Heart left ventricle (tissue), 16 donors: ENCODE data around the gene TTLL9. TPM values are rescaled to one million over a fixed set of nuclear protein-coding genes. Genes with fewer than 3 reads are reported as not detected.

Source experiments
- ATAC-seq, 4 donors: fragments of 200-7000 bp; cut with Tn5 transposase; one replicate each; pipeline ENCODE4 v1.9.1; 2020 to 2022; ENCODE audit warnings: moderate library complexity in 4 of 4, mild to moderate bottlenecking in 3 of 4, moderate number of reproducible peaks in 1 of 4
- DNase-seq, 5 donors: peaks; one replicate each; pipeline ENCODE4 v3.0.0-alpha.2; 2020
- H3K27ac ChIP-seq, 12 donors: fragments of 200-600 bp; sonication (generic) in 4 of 12; one replicate each; pipeline versions ENCODE4 v1.5.0 to v1.8.0; 2016 to 2022; ENCODE audit warnings: mild to moderate bottlenecking in 2 of 12
- H3K27me3 ChIP-seq, 9 donors: fragments of 200-600 bp; sonication (generic) in 2 of 9; one replicate each; pipeline versions ENCODE4 v1.5.1 to v1.8.0; 2016 to 2022; ENCODE audit warnings: mild to moderate bottlenecking in 3 of 9
- H3K36me3 ChIP-seq, 9 donors: fragments of 200-600 bp; sonication (generic) in 2 of 9; one replicate each; pipeline versions ENCODE4 v1.5.0 to v1.8.0; 2018 to 2022; ENCODE audit warnings: mild to moderate bottlenecking in 2 of 9
- H3K4me1 ChIP-seq, 12 donors: fragments of 200-600 bp; sonication (generic) in 4 of 12; one replicate each; pipeline versions ENCODE4 v1.5.0 to v1.8.0; 2016 to 2022; ENCODE audit warnings: mild to moderate bottlenecking in 3 of 12
- H3K4me3 ChIP-seq, 12 donors: fragments of 200-600 bp; sonication (generic) in 4 of 12; one replicate each; pipeline versions ENCODE4 v1.5.0 to v1.8.0; 2017 to 2022; ENCODE audit warnings: mild to moderate bottlenecking in 9 of 12, moderate library complexity in 4 of 12
- H3K9me3 ChIP-seq, 12 donors: fragments of 200-600 bp; sonication (generic) in 4 of 12; one replicate each; pipeline versions ENCODE4 v1.5.0 to v1.8.0; 2016 to 2022; ENCODE audit warnings: mild to moderate bottlenecking in 1 of 12
- CTCF ChIP-seq, 12 donors: fragments of 200-600 bp; sonication (generic) in 4 of 12; IDR thresholded peaks; one replicate each; pipeline versions ENCODE4 v1.5.0 to v1.8.0; 2018 to 2022; ENCODE audit warnings: antibody characterized with exemption in 12 of 12, mild to moderate bottlenecking in 5 of 12
- POLR2A ChIP-seq, 2 donors: fragments of 450-650 bp; IDR thresholded peaks; one replicate each; pipeline ENCODE4 v1.6.1; 2017; ENCODE audit warnings: antibody characterized with exemption in 2 of 2, mild to moderate bottlenecking in 2 of 2, moderate library complexity in 2 of 2
- WGBS, 4 donors: extraction: QIAGEN DNeasy Blood & Tissue Kit in 2 of 4; methylation state at CpG; one replicate each; pipeline versions ENCODE4 v1.1.5 to v1.1.7; 2013 to 2018; 5-methylcytosine and 5-hydroxymethylcytosine counted together
- intact Hi-C, 10 donors: fragments of 100-400 bp; cut with DNase I; formaldehyde crosslinking; loops; one replicate each; pipeline versions ENCODE4 v1.11.1 to v1.14.2; 2022
- polyA plus RNA-seq, 2 donors: library from polyadenylated mRNA; stranded (reverse); fragments of 200-250 nt; gene quantifications; one replicate each; pipeline ENCODE4 v1.2.3, GENCODE V29; 2013
- total RNA-seq, 9 donors: library from RNA; depleted of rRNA in 2 of 9; stranded (reverse); fragments of >200 nt in 2 of 9; fragmentation: NEBNext Ultra II Directional in 3 of 9; extraction: Animal tissue kit (Norgen Biotek cat#: 25700) in 3 of 9; gene quantifications; one replicate each; pipeline versions ENCODE4 v1.1.0 to v1.2.4, GENCODE V29; 2016 to 2023
- donor health status: ischemic (EF 13 %, LVEDD 7.1; RV severe dilation, severe dysfunction).
- donor health status: healthy with polysubstance abuse.
- donor health status: DM: no; HTN: yes; CAD: no.
- donor health status: DM: no; HTN: no; CAD: no.
- donor health status: ischemic (EF 25% LVEDD 6.9; RV normal size, moderate dysfunction).
- donor health status: ischemic (EF 25% LVEDD 5.7; RV mildly dilated, moderate dysfunction).
- donor health status: healthy.
- donor health status: DM: yes; HTN: yes; CAD: no.
- donor health status: ischemic (EF 35%, LVEDD 5.7; RV mildly dilated, moderate dysfunction).
- donor health status: nonischemic (EF 11% LVEDD 7.7; RV severe dilation, severe dysfunction).
- donor health status: DM: yes; HTN: yes; CAD: no.
- donor health status: PGD.
- donor health status: ischemic (EF 29% LVEDD 5.4; RV normal size, mild dysfunction).
- donor health status: nonischemic (EF 23%, LVEDD 6.1; RV moderate dilation, normal function).

TTLL9 gene
- total and polyA plus RNA-seq, 11 donors: not detected

- H3K27ac ChIP-seq: no peak overlapping the region
- intact Hi-C loops: no loop called here
- TF ChIP-seq CTCF (IDR thresholded peaks at IDR 0.05) (no peak), POLR2A (IDR thresholded peaks at IDR 0.05) (no peak)
- DNase-seq (no peak), ATAC-seq (no peak)
- H3K4me3 ChIP-seq: no peak overlapping the region
- peaks cover 15 to 45% (median 24%) of the 10 kb centered on the region in 9 donors for H3K27me3 ChIP-seq
- no peaks in the 10 kb centered on the region for H3K9me3 ChIP-seq
- no peaks in the 10 kb centered on the region for H3K36me3 ChIP-seq
- H3K4me1 ChIP-seq: peaks cover 0 to 12% (median 0%) of the 10 kb centered on the region in 12 donors
- 66 to 73% (median 70%) methylated on average over 6 of the region's 6 CpGs for WGBS, 4 donors
Measured at GRCh38 chr20:31963889-31964288, 93.5 kb downstream of the TTLL9 start.

GRCh38 chr20:31966991-31967655 is 96.7 kb downstream of the TTLL9 start:
- H3K27me3 ChIP-seq: peaks cover 15 to 60% (median 23%) of the 10 kb centered on the region in 9 donors
- ATAC-seq (no peak), DNase-seq (no peak)
- H3K27ac ChIP-seq: no peak overlapping the region
- H3K36me3 ChIP-seq: no peaks in the 10 kb centered on the region
- no peaks in the 10 kb centered on the region for H3K9me3 ChIP-seq
- 2 to 12% (median 9%) methylated on average over 5 of the region's 5 CpGs for WGBS, 4 donors
- TF ChIP-seq POLR2A (IDR thresholded peaks at IDR 0.05) (no peak), CTCF (IDR thresholded peaks at IDR 0.05) (no peak)
- intact Hi-C loops: no loop called here
- no peak overlapping the region for H3K4me3 ChIP-seq
- H3K4me1 ChIP-seq: peaks cover 0 to 12% (median 0%) of the 10 kb centered on the region in 12 donors

GRCh38 chr20:31967830-31968249 is 97.4 kb downstream of the TTLL9 start, which contains the start of gene XKR7:
XKR7 (plus strand) TSS chr20:31968151; CDS start chr20:31968176, 25 bp downstream.
- H3K4me1 ChIP-seq: peaks cover 0 to 12% (median 0%) of the 10 kb centered on the region in 12 donors
- no peaks in the 10 kb centered on the region for H3K9me3 ChIP-seq
- H3K4me3 ChIP-seq: peak within 1 kb of the TSS in 4 of 12 donors; percentile 7 to 49 (median 24)
- ATAC-seq: no peak
- H3K36me3 ChIP-seq: no peaks in the 10 kb centered on the region
- H3K27me3 ChIP-seq: peaks cover 15 to 54% (median 23%) of the 10 kb centered on the region in 9 donors
- no peak within 1 kb of the TSS for H3K27ac ChIP-seq
- peak in 1 of 5 donors; percentile 24 for DNase-seq
- intact Hi-C loops: no loop called here
- TF ChIP-seq POLR2A (IDR thresholded peaks at IDR 0.05) (no peak), CTCF (IDR thresholded peaks at IDR 0.05) (no peak)
- WGBS, 4 donors: 1 to 2% (median 1%) methylated on average over 33 to 38 of the region's 38 CpGs

GRCh38 chr20:31968291-31969126 is 98.1 kb downstream of the TTLL9 start:
- TF ChIP-seq CTCF (IDR thresholded peaks at IDR 0.05) (no peak), POLR2A (IDR thresholded peaks at IDR 0.05) (no peak)
- Histone ChIP-seq H3K27me3 (peaks cover 15 to 51% (median 23%) of the 10 kb centered on the region in 9 donors), H3K36me3 (no peaks in the 10 kb centered on the region), H3K9me3 (no peaks in the 10 kb centered on the region), H3K4me1 (peaks cover 0 to 12% (median 0%) of the 10 kb centered on the region in 12 donors), H3K4me3 (peak overlapping the region in 3 of 12 donors; percentile 20 to 49 (median 22)), H3K27ac (no peak overlapping the region)
- 2 to 8% (median 3%) methylated on average over 25 to 57 of the region's 57 CpGs for WGBS, 4 donors
- intact Hi-C loops: no loop called here
- peak; percentile 51 to 96 (median 93) for ATAC-seq
- peak; percentile 62 to 87 (median 74) for DNase-seq
